ENCODE measurements around the gene AUH.

The AUH gene

GRCh38 chr9:91243029-91243428, 118.7 kb downstream of the AUH start:
- DNase-seq: no peak

DNA sequence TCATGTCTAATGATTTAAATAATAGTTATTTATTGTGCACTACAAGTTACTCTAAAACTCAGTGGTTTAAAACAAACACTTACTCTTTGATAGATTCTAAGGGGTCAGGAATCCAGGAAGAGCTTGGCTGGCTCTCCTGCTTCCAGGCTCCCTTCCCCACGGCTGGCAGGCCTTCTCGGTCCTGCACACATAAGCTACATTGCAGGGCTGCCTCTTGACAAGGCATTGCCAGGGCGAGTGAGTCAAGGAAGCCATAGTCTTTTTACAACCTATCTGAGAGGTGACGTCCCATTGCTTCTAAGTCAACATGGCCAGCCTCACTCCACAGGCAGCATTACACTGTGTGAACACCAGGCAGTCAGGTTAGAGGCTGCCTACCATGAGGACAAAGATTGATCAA, 119.8 kb downstream of the AUH start:
- no peak for DNase-seq

- DNase-seq: no peak
These were observed 121.0 kb downstream of the AUH start for GRCh38 chr9:91240596-91241165.

- DNase-seq: peak in 1 of 2 experiments; percentile 52
These were observed 122.2 kb downstream of the AUH start for GRCh38 chr9:91239367-91240111.

- DNase-seq: no peak
These were observed 127.2 kb downstream of the AUH start for GRCh38 chr9:91234523-91234922.

DNA sequence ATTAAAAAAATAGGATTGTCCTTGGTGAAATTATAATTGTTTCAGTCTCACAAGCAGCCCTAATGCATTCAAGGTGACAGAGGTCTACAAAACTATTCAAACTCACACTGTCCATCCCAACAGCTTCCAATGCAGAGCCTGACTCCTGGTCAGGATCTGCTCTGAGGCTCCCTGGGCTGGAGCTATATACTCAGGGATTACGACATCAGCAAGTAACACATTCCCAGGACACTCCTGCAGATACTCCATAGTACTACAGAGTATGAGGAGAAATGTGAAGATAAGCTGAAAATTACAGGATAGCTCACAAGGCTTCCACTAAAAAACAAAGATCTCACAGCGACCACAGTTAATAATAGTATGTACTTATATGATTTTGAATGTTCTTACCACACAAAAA, 130.1 kb downstream of the AUH start:
- no peak for DNase-seq

DNA sequence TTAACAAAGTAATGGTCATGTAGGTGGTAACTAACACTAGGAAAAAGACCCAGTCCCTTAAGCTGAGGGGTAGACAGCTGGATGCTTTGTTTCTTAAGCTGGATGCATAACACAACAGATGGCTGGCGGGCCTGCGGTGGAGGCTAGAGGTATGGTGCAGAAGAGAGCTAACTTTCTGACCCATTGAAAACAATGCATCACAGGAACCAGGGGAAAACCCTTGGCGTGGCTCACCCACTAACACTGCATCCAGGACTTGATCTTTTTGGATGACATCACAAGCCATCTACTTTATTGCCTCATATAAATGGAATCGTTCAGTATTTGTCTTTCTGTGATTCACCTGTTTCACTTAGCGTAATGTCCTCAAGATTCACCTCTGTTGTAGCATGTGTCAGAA, 138.7 kb downstream of the AUH start:
- DNase-seq: no peak

DNA sequence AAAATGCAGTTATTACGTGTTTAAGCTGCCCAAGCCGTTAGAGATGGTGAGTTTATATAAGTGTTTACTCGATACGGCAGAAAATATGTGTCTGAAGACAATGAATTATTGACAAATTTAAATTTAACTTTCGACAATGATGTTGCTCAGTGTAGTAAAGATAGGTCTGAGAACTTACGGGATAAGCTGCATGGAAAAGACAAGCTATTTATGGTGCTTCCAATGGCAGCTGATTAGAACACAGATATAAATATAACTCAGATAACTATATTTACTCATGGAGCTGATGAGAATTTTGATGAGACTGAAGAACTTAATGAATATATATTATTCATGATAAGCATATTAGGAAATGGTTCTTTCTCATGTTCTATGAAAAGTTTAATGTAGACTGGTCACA, 139.3 kb downstream of the AUH start:
- no peak for DNase-seq

- no peak for DNase-seq
These were observed 140.4 kb downstream of the AUH start for GRCh38 chr9:91221332-91221731.

- no peak for DNase-seq
These were observed 141.1 kb downstream of the AUH start for GRCh38 chr9:91220491-91221135.

GRCh38 chr9:91220021-91220420, 141.7 kb downstream of the AUH start:
- DNase-seq: no peak

DNA sequence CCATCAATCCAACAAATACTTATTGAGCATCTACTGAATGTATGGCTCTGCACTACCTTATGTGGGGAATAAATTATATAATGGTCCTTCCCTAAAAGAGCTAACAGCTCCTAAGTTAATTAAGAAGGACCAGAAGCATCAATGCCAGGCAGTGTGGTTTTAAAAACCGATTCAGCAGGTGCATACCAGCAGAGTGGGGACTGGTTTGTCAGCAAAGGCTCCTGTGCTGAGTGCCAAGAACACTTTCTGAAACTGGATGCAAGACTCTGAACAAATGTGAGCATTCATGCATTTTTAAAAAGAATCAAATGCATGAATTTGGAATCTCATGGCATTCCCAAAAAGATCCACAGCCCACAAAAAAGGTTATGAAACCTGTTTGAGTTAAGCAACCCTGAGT, 142.2 kb downstream of the AUH start:
- no peak for DNase-seq

- no peak for DNase-seq
These were observed 144.3 kb downstream of the AUH start for GRCh38 chr9:91217388-91217787.

GRCh38 chr9:91214867-91215266, 146.9 kb downstream of the AUH start:
- DNase-seq: no peak

DNA sequence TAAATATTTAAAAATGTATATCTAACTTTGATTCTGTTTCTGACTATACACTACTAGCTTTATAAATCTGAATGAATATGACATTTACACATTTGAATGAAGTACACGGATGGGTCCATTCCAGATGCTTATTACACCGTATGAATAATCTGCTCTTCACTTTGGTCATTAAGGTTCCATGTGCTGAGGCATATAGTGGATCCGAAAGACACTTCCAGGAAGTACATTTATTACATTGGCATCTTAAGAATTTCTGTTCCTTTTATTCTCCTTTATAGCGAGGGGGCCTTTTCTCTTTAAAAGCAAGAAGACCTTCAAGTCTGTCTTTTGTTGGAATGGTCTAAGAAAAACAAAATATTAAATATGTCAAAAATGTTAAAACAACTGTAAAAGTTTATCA, 147.6 kb downstream of the AUH start:
- no peak for DNase-seq

DNA sequence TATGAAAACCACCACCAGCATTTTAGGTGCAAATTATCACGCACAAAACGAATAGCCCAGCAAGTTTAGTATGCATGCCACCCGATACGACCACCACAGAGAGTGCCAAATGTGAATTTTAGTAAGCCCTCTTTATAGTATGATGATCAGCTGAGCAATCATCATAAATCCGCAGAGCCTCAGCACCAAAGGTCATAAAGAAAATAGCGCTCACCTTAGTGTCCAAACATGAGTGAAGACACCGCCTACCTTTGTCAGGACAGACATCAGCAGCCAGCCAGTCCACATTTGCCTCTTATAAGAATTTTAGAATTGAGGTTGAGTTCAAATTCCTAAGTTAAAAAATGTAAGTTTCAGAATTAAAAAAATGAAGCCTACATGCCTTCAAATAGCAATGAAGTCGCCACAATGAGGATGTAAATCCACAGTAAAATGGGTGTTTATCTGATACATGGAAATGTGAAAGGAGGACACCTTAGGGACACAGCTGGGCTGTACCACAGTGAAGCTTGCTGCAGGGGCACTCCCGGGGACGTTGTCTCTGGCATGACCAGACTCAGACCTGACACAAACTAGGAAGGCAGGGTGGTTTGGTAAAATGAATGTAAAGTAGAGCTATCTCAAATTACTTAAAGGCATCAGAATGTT, 149.0 kb downstream of the AUH start:
- DNase-seq: no peak

- no peak for DNase-seq
These were observed 149.8 kb downstream of the AUH start for GRCh38 chr9:91211919-91212318.

DNA sequence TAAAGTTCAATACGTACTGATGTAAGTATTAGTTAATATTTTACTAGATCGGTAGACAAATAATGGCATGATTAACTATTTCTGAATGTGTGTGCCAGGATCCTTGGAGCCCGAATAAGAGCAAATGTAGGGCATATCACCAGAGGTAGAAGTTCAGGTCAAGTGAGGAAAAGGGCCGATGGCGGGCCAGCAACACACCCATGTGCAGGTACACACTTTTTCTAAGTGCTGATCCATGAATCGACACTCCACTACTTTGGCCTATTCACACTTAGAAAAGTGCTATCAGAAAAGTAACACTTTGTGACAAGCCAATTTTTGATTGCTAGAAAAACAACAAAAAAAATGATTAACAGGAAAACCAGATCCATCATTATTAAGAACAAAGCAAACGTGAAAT, 150.3 kb downstream of the AUH start:
- no peak for DNase-seq

- no peak for DNase-seq
These were observed 151.4 kb downstream of the AUH start for GRCh38 chr9:91210318-91210717.

DNA sequence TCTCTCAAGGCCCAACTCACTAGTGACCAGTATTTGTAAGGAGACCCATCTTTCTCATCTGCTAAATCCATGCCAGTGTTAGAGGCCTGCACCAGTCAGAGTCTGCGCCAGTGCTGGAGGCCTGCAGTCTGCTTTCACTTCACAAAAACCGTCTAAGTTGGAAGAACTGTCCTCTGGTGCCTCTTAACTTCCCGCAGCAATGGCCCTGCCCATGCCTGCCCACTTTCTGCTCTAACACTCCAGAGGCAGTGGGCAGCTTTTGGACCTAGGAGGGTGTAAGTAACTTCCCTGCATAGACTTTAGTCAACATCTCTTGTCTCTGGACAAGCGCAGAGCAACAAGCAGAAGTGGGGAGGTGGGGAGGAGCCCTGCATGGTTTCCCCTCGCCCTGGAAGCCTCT, 152.9 kb downstream of the AUH start:
- no peak for DNase-seq

GRCh38 chr9:91208419-91208745, 153.3 kb downstream of the AUH start:
- no peak for DNase-seq

DNA sequence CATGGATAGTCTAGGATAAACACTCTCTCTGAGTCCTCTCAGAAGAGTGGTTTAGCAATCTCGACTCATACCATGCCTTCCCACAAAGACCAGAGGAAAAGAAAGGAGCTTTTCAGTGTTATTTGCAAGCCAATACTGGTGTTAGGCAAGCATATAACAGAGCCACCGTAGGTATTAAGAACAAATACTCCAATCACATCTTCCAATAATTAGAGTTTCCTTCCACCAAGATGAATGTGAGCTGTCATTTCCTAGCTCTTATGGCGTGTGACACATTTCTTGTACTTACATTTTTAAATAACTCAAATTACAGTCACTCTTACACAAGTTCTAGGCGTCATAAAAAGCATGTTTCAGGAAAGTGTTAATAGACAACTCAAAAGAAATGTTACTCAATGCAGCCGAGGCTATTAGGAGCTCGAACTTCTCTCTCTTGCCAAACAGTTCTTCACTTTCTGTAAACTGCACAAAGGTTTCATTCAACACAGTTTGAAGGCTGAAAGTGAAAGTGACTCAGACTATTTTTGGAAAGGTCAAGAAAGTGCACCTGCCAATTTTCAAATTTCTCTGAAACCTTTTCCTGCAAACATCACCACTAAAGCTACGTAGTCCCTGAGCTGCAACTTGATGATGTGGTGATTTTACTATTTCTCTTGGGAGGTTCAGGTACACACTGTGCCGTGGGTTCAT, 153.8 kb downstream of the AUH start:
- no peak for DNase-seq

DNA sequence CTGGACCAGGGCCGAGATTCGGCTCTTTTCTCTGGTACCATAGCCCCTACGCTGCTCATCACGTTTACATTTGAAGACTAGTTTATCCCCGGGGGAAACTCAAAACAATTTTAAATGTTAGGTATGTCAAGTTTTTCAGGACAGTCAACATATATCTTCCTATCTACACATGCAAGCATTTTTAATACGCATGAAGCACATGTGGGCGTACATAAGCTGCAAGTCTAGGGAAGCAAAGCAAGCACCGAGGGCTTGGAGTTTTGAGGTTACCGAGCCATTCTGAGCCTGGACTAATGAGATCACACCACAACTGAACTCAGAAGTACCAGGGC, 154.4 kb downstream of the AUH start:
- DNase-seq: no peak

GRCh38 chr9:91206806-91207205, 154.9 kb downstream of the AUH start:
- no peak for DNase-seq

All from NCI-H1930 (cell line).